Hematopoietic multipotent progenitor cell treated with erythropoietin and hydrocortisone succinate and interleukin-3 and kit ligand, for 17 days (in vitro differentiated cells): ENCODE data around the gene GALR1.
"Not testable (repeated sequence)": the region's sequence is repeated elsewhere in the genome, so short reads cannot be mapped to it uniquely, and the experiment has no call there.

Experiments
- DNase-seq: peaks from one replicate; pipeline ENCODE4 v3.0.0-alpha.2; 2015; ENCODE audit warnings: low spot score

Gene GALR1

GRCh38 chr18:77249569-77250500 lies at the start of gene GALR1:
GALR1 (plus strand) TSS chr18:77249848; CDS start chr18:77250549, 701 bp downstream.
- DNase-seq = no peak

GRCh38 chr18:77201506-77201905 lies 48.1 kb upstream of the GALR1 start:
- DNase-seq = no peak

GRCh38 chr18:77202329-77202728 lies 47.3 kb upstream of the GALR1 start:
- no peak for DNase-seq

- no peak for DNase-seq
Measured at GRCh38 chr18:77203071-77203470, 46.6 kb upstream of the GALR1 start.

GRCh38 chr18:77203851-77204250 lies 45.8 kb upstream of the GALR1 start:
- DNase-seq = no peak

GRCh38 chr18:77205769-77206168 lies 43.9 kb upstream of the GALR1 start:
- no peak for DNase-seq

- no peak for DNase-seq
Measured at GRCh38 chr18:77206676-77207374, 42.8 kb upstream of the GALR1 start.

- DNase-seq = peak; percentile 27
Measured at GRCh38 chr18:77207540-77207939, 42.1 kb upstream of the GALR1 start.

- peak; percentile 25 for DNase-seq
Measured at GRCh38 chr18:77208964-77209363, 40.7 kb upstream of the GALR1 start.

GRCh38 chr18:77209587-77209986 lies 40.1 kb upstream of the GALR1 start:
- DNase-seq = no peak

- no peak for DNase-seq
Measured at GRCh38 chr18:77210249-77210648, 39.4 kb upstream of the GALR1 start.

GRCh38 chr18:77218642-77219041 lies 31.0 kb upstream of the GALR1 start:
- no peak for DNase-seq

- DNase-seq = no peak
Measured at GRCh38 chr18:77220726-77221125, 28.9 kb upstream of the GALR1 start.

- no peak for DNase-seq
Measured at GRCh38 chr18:77222464-77222863, 27.2 kb upstream of the GALR1 start.

GRCh38 chr18:77223221-77223639 lies 26.4 kb upstream of the GALR1 start:
- no peak for DNase-seq

- no peak for DNase-seq
Measured at GRCh38 chr18:77223653-77224052, 26.0 kb upstream of the GALR1 start.

GRCh38 chr18:77230645-77231044 lies 19.0 kb upstream of the GALR1 start:
- DNase-seq = no peak

GRCh38 chr18:77234504-77235365 lies 14.9 kb upstream of the GALR1 start:
- DNase-seq = no peak

- not testable (repeated sequence) for DNase-seq
Measured at GRCh38 chr18:77239285-77239684, 10.4 kb upstream of the GALR1 start.

- no peak for DNase-seq
Measured at GRCh38 chr18:77248873-77249568, 627 bp upstream of the GALR1 start.

- DNase-seq = no peak
Measured at GRCh38 chr18:77250501-77250925, 865 bp downstream of the GALR1 start.
